NCI-H128 (cell line): ENCODE measurements around the gene UNC13B.
"Not testable (repeated sequence)": the region's sequence is repeated elsewhere in the genome, so short reads cannot be mapped to it uniquely, and the experiment has no call there.

Source experiments
- DNase-seq: peaks from one replicate; lab custom pipeline; 2025; ENCODE audit not compliant: unreplicated experiment; lab: John Stamatoyannopoulos, UW

UNC13B gene

GRCh38 chr9:35220659-35221338, 59.0 kb downstream of the UNC13B start:
- DNase-seq: no peak

DNA sequence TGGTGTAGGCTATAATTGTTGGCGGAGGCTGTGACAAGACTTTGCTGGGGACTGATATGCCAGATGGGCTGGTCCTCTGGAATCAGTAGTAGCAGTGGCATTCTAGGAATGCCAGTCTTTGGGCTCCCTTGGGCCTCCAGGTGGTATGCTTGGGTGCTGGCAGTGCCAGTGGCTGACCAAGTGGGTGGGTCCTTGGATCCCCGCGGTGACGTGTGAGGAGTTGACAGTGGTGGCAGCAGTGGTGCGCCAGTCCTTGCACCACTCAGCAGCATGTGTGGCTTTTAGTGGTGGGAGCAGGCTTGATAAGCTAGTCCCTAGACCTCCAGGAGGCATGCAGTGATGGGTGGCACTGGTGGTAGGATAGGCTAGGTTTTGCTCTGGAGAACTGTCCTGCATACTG, 63.9 kb downstream of the UNC13B start:
- DNase-seq: no peak

DNA sequence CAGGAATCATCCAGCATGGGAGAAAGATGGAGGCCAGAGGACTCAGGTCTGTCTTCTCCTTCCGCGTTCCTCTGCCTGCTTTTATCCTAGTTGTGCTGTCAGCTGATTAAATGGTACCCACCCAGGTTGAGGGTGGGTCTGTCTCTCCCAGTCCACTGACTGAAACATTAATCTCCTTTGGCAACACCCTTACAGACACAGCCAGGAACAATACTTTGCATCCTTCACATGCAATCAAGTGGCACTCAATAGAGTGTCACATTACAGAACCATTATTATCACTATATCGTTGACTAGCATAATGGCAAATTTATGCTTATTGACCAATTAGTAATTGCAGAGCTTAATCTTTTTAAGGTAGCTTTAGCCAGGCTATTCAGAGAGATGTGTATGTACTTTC, 64.8 kb downstream of the UNC13B start:
- DNase-seq: peak; percentile 18

GRCh38 chr9:35227284-35227683, 65.5 kb downstream of the UNC13B start:
- DNase-seq: no peak

DNA sequence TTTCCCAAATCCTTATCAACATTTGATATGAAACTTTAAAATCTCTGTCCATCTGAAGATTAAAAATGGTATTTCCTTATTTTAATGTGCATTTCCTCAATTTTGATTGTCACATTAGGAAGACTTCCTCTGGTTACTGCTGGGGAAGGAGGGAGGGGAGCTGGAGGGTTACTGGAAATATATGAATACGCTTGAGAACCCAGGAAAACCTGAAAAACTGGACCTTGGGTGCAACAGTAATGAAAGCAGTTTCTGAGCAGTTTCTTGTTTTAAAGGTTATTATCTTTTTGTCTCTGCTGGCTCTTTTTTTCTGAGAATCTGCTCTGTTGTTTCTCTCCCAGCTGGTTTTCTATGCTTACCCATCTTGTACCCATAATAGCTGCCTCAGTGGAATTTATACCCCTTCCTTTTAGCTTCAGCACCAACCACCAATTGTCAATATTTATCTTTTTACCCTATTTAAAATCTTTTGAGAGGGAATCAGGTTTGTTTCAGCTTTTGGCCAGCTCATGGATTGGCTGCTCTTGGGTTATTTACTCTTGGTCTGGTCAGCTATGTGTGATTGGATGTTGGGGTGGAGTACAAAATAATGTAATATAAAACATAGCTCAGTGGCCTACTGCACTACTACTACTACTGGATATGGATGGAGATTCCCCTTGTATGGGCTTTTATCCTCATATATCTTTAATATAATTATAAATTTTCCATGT, 67.4 kb downstream of the UNC13B start:
- no peak for DNase-seq

DNA sequence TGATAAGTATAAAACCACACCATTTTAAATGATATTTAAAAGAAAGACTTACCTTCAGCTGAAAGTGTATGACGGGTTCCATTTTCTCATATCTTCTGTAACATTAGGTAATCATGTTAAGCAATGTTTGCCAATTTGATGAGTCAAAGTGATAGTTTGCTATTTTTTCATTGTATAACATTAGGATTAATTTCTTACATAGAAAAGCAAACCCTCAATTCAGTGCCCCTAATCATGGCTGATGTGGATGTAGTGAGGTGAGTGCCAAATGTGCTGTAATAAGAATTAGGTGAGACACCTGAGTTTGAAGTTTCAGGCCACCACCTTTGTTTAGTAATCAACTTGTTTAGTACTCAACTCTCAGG, 68.0 kb downstream of the UNC13B start:
- DNase-seq: no peak

DNA sequence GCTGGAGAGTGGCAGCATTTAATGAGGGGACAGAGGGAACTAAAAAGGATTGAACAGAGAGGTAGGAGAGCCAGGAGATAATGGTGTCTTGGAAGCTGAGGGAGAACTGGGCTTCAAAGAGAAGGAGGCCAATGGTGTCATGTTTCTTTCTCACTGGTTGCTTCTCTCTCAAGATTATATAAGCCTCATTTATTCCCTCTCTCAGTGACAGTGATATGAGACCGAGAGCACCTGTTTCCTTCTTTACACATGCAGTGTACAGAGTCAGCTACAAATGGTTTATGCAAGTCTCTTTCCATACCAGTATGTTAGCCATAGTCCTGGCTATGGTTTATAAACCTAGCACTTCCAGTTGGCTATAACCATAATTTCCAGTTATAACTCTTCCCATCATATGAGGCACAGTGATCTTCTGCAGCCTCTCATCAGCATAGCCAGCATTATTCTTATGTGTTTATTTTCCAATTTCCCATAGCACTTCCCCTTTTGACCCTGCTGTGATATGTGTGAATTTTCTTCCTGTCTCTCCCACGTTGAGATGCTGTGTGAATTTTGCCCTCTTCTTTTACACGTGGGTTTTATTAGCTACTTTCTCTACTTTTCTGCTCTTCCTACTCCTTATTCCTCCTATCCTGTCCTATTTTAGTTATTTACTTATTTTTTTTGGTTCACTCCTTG, 71.2 kb downstream of the UNC13B start:
- DNase-seq: no peak

DNA sequence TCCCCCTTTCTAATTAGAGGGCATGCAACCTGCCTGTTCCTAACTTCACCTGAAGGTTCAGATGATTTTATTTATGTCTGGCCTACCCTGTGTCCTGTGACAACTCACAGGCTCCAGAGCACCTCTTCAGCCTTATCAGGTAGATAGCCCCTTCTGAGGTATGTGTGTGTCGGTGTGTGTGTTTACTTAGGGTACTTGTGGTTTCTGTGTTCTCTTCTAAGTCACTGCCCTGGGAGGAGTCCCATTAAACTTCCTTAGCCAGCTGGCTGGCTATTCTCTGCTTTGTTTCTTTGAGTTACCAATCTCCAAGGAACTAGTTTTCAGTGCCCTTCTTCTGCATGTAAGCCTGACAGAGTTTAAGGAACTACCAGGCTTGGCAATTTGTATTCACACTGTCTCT, 74.9 kb downstream of the UNC13B start:
- no peak for DNase-seq

GRCh38 chr9:35237311-35237710, 75.5 kb downstream of the UNC13B start:
- DNase-seq: no peak

DNA sequence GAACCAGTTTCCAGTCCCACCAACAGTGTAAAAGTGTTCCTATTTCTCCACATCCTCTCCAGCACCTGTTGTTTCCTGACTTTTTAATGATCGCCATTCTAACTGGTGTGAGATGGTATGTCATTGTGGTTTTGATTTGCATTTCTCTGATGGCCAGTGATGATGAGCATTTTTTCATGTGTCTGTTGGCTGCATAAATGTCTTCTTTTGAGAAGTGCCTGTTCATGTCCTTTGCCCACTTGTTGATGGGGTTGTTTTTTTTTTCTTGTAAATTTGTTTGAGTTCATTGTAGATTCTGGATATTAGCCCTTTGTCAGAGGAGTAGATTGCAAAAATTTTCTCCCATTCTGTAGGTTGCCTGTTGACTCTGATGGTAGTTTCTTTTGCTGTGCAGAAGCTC, 84.1 kb downstream of the UNC13B start:
- not testable (repeated sequence) for DNase-seq

GRCh38 chr9:35253075-35253474, 91.3 kb downstream of the UNC13B start:
- no peak for DNase-seq

- no peak for DNase-seq
These were observed 92.4 kb downstream of the UNC13B start for GRCh38 chr9:35254237-35254636.

GRCh38 chr9:35254984-35255857, 93.4 kb downstream of the UNC13B start:
- no peak for DNase-seq

- DNase-seq: no peak
These were observed 96.3 kb downstream of the UNC13B start for GRCh38 chr9:35257986-35258659.

DNA sequence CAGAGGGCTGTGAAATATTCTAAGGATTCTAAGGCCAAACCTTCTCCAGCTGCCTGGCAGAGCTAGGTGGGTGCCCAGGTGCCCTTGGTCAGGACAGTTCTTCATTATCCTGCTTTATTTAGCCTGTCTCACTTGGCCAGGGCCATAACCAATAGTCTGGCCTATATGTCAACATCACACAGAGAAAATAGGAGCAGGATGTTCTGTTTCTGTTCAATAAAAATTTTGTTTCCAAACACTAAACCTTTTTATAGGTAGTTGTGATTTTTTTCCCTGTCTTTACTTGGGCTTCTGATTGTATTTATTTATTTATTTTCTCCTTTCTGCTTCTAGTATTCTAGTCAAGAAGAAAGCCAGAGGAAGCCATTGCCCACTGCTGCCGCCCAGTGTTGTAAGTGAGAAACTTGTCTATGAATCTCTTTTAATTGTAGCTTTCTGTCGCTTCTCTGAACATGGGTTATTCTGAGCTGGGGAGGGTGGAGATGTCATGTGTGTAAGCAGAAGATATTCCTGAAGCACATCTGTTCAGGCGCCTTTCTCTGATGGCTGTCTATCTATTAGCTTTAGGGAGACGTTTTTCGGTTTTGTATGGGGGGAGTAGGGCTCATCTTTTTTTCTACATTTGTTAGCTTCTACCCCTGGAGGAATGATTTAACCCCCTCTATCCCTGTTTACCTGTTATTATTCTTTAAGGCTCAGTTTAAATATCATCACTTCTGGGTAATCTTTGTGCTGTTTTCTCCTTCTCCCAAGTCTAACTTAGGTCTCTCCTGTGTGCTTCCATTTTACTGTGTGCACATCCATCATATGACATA, 97.1 kb downstream of the UNC13B start:
- peak; percentile 31 for DNase-seq

DNA sequence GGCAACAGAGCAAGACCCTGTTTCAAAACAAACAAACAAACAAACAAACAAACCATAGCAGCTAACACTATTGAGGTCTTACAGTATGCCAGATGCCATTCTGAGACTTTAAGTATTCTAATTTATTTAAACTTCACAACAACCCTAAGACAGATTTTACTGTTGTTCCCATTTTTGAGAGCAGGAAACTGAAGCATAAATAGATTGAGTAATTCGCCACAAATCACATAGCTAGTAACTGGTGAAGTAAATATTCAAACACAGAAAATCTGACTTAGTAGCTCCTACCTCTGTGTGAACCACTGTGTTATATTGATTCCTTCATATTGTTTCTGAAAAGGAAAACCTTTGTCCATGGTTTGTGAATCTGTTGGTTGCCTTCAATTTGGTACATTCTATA, 98.4 kb downstream of the UNC13B start:
- no peak for DNase-seq

DNA sequence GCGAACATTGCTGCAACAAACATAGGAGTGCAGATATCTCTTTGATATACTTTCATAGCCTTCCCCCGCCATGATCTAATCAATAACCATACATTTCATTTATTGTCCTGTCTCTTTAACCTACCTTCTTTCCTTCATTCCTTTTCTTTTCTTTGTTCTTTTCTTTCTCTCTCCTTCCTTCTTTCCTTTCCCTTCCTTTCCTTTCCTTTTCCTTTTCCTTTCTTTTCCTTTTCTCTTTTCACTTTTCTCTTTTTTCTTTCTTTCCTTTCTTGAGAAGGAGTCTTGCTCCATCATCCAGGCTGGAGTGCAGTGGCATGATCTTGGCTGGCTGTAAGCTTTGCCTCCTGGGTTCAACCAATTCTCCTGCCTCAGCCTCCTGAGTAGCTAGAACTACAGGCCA, 100.3 kb downstream of the UNC13B start:
- DNase-seq: no peak

DNA sequence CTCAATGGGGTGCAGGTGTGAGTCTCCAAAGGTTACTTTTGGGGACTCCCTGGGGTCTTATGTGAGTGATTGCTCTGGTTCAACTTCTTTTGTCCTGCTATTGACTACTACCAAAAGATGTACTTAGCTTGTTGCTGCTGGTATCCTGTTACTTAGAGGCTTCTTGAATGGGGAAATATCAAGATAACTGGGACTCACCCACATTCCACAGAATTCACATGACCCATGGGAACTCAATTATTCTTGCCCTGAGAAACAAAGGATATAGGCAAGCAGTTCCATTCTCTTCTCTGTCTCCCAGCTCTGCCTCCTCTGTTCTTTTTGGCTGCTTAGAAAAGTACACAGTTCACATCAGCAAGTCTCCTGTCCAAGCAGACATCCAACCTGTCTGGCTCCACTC, 105.9 kb downstream of the UNC13B start:
- no peak for DNase-seq

- DNase-seq: no peak
These were observed 108.1 kb downstream of the UNC13B start for GRCh38 chr9:35269919-35270318.

DNA sequence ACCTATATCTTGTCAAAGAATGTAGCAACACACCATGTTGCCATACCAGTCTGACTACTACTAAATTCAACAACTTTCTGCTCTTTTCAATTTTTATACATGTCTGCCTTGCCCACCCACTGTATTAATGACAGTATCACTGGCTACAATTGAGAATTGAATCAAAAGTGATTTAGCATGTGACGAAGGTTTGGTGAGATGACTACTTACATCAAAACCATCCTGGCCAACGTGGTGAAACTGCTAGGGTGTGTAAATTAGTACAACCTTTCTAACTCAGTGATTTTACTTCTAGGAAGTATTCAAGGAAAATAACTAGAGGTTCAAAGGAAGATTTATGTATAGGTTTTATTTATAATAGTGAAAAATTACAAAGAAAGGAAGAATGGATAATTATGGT, 109.8 kb downstream of the UNC13B start:
- DNase-seq: no peak
